Measurements from ENCODE around the gene HCN2.

The HCN2 gene

GRCh38 chr19:658916-659839, 69.5 kb downstream of the HCN2 start:
- DNase-seq, result no peak

GRCh38 chr19:660793-661426, 71.2 kb downstream of the HCN2 start:
- no peak for DNase-seq

GRCh38 chr19:661427-662196, 71.9 kb downstream of the HCN2 start:
- no peak for DNase-seq

- DNase-seq, result peak; percentile 17
Measured at GRCh38 chr19:662207-662961, 72.7 kb downstream of the HCN2 start.

GRCh38 chr19:662962-663681, 73.4 kb downstream of the HCN2 start, which contains the start of gene RNF126:
Gene RNF126 (minus strand): TSS chr19:663214. CDS start chr19:663121, 93 bp downstream.
- DNase-seq, result peak; percentile 86

- no peak for DNase-seq
Measured at GRCh38 chr19:663682-664117, 74.0 kb downstream of the HCN2 start.

- peak; percentile 77 for DNase-seq
Measured at GRCh38 chr19:664913-665443, 75.3 kb downstream of the HCN2 start.

All from NCI-H1105 (cell line).